Measurements from ENCODE around the gene BAIAP2. TPM values are rescaled to one million over a fixed set of nuclear protein-coding genes. Genes with fewer than 3 reads are reported as not detected.
"Not testable (repeated sequence)": the region's sequence is repeated elsewhere in the genome, so short reads cannot be mapped to it uniquely, and the experiment has no call there.

The BAIAP2 gene
- total and polyA plus RNA-seq, 5 experiments from 2014 or later = 2.2 to 11.7 (median 6.9) TPM

DNA sequence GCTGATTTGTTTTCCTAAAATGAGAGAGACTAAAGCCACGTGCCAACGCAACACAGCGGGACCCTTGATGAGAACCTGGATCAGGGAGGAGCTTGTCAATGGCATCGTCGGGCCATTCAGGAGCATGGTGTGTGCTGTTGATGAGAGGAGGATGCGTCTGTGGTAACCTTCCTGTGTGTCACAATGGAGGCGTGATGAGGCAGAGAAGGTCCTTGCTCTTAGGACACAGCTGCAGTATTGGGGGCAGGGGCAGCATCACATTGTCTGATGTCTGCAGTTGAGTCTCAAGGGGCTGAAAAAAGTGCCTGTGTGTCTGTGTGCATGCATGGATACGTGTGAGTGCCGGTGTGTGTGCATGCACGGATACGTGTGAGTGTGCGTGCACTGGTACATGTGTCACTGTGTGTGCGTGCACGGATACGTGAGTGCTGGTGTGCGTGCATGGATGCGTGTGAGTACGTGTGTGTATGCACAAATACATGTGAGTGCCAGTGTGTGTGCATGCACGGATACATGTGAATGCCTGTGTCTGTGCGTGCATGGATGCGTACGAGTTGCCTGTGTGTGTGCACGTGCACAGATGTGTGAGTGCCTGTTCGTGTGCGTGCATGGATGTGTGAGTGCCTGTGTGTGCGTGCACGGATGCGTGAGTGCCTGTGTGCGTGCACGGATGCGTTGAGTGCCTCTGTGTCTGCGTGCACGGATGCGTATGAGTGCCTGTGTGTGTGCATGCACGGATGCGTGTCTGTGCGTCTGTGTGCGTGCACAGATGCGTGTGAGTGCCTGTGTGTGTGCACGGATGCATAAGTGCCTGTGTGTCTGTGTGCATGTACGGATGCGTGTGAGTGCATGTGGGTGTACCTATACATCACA lies 39.3 kb downstream of the BAIAP2 start:
- Mint-ChIP-seq H3K36me3 (no peaks in the 10 kb centered on the region), H3K27me3 (no peaks in the 10 kb centered on the region), H3K4me3 (no peak overlapping the region), H3K9me3 (no peaks in the 10 kb centered on the region), H3K4me1 (peaks cover 0 to 7% (median 2%) of the 10 kb centered on the region in 4 donors), H3K27ac (peak overlapping the region in 1 of 10 donors; percentile 23)
- ATAC-seq (no peak), DNase-seq (no peak)
- POLR2A ChIA-PET = no interaction called here

DNA sequence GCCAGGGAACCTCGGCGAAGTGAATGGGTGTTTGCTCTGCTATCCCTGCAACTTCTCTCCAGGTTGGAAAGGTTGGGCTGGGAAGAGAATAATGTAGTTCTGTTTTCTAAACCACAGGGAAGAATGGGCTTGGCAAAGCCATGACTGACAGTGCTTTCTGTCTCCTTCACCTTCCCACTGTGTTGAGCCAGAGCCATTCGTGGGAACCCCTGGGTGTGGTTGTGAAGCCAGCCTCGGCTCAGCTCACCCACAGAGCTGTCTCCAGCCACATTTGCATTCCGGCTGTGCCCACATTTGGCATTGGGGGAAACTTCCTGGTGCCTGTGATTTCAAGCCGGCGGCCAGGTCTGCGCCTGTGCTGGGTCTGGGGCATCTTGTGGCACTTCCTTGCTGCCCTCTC lies 39.9 kb downstream of the BAIAP2 start:
- POLR2A ChIA-PET = no interaction called here
- Mint-ChIP-seq H3K4me1 (peaks cover 0 to 6% (median 2%) of the 10 kb centered on the region in 4 donors), H3K36me3 (peaks cover 0 to 2% (median 0%) of the 10 kb centered on the region in 3 donors), H3K27me3 (no peaks in the 10 kb centered on the region), H3K27ac (no peak overlapping the region), H3K9me3 (no peaks in the 10 kb centered on the region), H3K4me3 (no peak overlapping the region)
- DNase-seq (no peak), ATAC-seq (no peak)

DNA sequence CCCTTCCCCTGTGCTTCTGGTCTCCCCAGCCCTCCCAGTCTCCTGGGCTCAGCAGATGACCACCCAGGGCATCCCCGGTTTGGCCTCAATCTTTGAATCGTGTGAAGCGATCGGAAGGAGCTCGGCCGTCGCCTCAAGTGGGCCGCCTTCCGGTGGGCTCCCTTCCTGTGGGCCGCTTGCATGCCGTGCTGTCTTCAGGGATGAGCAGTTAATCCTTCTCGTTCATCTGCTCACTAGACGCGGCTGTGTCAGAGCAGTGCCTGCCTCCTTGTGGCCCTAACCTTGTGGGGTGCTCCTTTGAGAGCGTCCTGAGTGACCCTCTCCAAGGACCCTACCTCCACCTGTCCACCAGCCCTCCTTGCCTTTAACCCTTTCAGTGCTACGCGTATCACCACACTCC lies 40.4 kb downstream of the BAIAP2 start:
- no peak for ATAC-seq
- peaks cover 0 to 2% (median 0%) of the 10 kb centered on the region in 3 donors for H3K36me3 Mint-ChIP-seq
- H3K9me3 Mint-ChIP-seq = no peaks in the 10 kb centered on the region
- no peaks in the 10 kb centered on the region for H3K27me3 Mint-ChIP-seq
- no peak overlapping the region for H3K4me3 Mint-ChIP-seq
- DNase-seq = no peak
- POLR2A ChIA-PET = no interaction called here
- H3K4me1 Mint-ChIP-seq = peaks cover 0 to 3% (median under 1%) of the 10 kb centered on the region in 4 donors
- H3K27ac Mint-ChIP-seq = no peak overlapping the region

DNA sequence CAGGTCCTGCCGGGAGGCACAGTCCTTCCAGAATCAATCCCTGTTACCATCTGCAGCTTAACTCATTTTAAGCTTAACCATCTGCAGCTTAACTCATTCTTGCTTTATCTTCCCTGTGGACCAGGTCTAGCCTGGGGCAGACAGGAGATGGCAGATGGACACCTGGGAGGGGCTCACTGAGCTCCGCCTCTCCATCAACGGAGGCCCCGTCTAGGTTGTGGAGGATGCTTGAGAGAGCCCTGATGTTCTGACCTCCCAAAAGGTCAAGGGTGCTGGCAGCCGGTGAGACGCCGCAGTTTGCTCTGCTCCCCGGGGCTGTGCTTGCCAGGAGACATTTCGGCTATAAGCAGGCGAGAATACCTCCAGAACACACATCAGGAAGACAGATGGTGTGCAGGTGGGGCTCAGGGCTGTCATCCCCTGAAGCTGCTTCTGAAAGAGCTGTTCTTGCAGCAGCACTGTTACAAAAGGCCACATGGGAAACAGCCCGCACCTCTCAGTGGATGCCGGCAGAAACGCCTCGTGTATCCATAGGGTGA lies 41.3 kb downstream of the BAIAP2 start:
- Mint-ChIP-seq H3K4me1 (peaks cover 0 to 3% (median 0%) of the 10 kb centered on the region in 4 donors), H3K27me3 (no peaks in the 10 kb centered on the region), H3K4me3 (no peak overlapping the region), H3K9me3 (no peaks in the 10 kb centered on the region), H3K27ac (peak overlapping the region in 1 of 10 donors; percentile 75), H3K36me3 (peaks cover 0 to 2% (median 0%) of the 10 kb centered on the region in 3 donors)
- POLR2A ChIA-PET = no interaction called here
- ATAC-seq = no peak
- no peak for DNase-seq

DNA sequence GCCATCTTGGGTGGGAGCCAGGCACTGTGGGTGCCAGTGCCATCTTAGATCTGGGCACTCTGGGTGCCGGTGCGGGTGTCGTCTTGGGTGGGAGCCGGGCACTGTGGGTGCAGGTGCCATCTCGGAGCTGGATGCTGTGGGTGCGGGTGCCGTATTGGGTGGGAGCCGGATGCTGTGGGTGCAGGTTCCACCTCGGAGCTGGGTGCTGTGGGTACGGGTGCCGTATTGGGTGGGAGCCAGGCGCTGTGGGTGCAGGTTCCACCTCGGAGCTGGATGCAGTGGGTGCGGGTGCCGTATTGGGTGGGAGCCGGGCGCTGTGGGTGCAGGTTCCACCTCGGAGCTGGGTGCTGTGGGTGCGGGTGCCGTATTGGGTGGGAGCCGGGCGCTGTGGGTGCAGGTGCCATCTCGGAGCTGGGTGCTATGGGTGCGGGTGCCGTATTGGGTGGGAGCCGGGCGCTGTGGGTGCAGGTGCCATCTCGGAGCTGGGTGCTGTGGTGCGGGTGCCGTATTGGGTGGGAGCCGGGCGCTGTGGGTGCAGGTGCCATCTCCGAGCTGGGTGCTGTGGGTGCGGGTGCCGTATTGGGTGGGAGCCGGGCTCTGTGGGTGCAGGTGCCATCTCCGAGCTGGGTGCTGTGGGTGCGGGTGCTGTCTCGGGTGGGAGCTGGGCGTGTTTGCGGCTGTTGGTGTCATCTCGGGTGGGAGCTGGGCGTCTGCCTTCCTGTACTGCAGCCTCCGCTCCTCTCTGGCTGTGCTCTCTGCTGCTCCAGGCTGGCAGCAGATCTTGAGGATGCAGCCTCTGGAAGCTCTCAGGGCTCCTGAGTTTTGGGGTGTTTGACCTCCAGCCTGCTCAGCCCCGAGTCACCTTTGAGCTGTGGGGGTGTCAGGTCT lies 43.3 kb downstream of the BAIAP2 start:
- ATAC-seq, DNase-seq, H3K27ac Mint-ChIP-seq, H3K27me3 Mint-ChIP-seq, H3K36me3 Mint-ChIP-seq, POLR2A ChIA-PET, H3K4me3 Mint-ChIP-seq, H3K4me1 Mint-ChIP-seq, H3K9me3 Mint-ChIP-seq: not testable (repeated sequence)

DNA sequence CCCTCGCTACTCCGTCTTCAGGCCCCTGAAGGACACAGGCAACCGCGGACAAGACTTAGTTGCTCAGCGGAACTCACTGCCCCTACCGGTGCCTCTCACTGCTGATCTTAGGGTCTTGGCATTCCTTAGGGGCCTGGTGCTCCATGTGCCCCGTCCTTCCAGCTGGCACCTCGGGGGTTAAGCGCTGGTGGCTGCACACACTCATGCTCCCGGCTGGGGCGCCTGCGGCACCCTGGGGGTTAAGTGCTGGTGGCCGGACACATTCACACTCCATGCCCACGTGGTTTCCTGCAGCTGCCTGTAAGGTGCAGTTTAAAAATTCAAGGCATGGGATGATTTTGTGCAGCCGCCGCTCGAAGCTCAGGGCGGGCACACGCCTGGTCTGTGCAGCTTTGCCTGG lies 45.1 kb downstream of the BAIAP2 start:
- H3K4me3 Mint-ChIP-seq = no peak overlapping the region
- POLR2A ChIA-PET = no interaction called here
- no peaks in the 10 kb centered on the region for H3K9me3 Mint-ChIP-seq
- no peaks in the 10 kb centered on the region for H3K27me3 Mint-ChIP-seq
- peaks cover 0 to 2% (median 0%) of the 10 kb centered on the region in 3 donors for H3K36me3 Mint-ChIP-seq
- H3K4me1 Mint-ChIP-seq = peaks cover 0 to 3% (median 0%) of the 10 kb centered on the region in 4 donors
- DNase-seq = no peak
- no peak overlapping the region for H3K27ac Mint-ChIP-seq
- ATAC-seq = no peak

DNA sequence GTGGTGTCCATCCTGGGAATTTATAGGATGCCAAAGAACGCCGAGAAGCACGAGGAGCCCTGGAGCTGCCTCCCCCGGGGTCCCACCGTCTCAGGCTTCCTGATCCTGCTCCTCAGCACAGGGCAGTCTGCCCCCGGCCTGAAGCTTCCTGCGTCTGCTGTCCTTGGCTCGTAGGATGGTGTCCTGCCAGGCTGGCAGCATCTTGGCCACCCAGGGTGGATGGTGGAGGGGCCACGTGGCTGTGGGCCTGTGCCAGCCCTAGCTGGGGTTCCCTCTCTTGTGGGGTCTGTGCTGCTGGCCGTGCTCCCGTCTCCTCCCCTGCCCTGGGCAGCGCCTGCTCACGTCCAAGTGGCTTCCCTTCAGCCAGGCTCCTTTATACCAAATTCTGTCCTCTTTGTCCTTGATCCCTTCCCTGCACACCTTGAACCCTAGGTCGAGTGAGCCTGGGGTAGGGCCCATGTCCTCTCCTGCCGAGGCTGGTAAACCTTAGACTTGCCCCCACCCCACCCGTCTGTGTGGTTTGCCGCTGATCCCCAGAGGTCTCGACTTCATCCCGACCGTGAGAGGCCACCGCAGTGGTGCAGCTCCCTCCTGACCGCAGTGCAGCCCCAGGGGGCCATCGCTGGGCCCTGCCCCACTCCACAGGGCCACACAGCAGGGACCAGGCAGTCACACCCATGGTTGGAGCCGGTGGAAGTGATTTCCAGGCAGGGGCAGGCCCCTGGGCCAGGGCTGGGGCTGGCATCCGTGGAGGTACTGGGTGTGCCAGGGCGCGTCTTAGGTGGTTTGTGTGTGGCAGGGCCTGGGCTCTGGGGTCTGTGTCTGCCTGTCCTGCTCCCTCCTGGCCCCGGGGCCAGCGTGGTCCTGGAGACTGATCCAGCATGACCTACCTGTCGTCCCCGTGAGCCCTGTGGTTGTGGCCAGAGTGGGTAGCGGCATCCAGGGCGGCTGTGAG lies 46.5 kb downstream of the BAIAP2 start:
- H3K27ac Mint-ChIP-seq = no peak overlapping the region
- POLR2A ChIA-PET = no interaction called here
- peaks cover 0 to 2% (median 0%) of the 10 kb centered on the region in 3 donors for H3K36me3 Mint-ChIP-seq
- ATAC-seq (no peak), DNase-seq (no peak)
- no peaks in the 10 kb centered on the region for H3K4me1 Mint-ChIP-seq
- H3K4me3 Mint-ChIP-seq = no peak overlapping the region
- H3K27me3 Mint-ChIP-seq = no peaks in the 10 kb centered on the region
- no peaks in the 10 kb centered on the region for H3K9me3 Mint-ChIP-seq

DNA sequence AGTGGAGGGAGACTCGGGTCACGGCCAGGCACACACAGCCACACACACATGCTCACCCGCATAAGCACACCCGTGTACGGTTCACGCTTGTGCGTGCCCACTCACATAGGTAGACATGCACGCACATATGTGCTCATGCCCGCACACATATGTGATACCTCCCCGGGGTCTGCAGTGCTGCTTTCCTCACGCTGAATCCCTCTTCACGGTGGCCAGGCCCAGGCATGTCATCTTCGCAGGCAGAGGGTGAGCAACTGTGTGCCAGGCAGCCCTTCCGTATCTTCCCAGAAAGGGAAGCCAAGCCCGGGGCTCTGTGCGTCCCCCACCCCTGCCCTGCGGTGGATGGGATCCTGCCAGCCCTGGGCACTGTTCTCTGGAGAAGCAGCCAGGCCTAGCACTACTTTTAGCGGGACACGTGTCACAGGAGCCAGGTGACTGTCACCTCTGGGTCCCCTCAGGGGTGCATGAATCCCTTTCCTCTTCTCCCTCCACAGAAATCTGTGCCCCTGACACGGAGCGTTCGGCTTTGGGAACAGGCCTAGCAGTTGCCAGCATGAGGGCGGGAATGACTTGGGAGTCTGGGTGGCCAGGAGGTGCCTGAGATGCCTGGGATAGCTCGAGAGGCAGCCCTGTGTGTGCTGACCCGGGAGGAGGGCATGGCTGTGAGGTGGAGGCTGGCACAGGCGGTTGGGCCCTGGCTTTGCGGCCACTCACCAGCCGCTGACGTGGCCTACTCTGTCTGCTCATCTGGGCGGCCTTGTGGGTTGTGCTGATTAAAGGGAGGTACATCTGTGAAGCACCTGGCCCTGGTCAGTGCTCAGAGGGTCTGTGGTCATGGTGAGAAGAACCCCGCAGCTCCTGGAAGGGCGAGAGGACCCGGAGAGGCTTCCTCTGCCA lies 47.5 kb downstream of the BAIAP2 start:
- H3K27me3 Mint-ChIP-seq = no peaks in the 10 kb centered on the region

DNA sequence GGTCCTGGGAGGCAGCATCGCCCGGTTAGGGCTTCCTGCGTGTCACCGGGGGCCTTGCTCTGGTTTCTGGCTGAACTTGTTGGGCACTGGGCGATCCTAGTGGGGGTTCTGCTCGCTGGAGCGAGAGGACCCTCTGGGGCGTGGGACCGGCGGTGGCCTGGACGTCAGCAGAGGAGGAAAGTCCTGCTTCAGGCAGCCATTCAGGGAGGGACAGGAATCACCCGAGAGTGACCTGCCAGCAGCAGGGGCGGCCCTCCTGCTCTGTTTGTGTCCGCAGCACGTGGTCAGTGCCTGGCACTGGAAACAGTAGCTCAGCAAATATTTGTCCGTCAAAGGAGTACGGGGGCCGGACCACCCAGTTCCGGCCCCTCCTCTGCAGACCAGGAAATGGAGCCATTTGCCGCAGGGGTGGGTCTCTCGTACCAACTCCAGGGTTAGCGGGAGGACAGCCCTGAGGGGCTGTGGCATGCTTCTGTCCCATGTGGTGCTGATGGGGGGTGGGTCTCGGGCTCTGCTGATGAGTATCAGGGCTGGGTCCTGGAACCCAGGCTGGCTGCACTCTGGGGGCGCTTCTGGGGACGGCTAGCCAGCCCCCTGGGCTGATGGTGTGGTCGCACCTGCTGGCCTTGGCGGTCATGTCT lies 48.3 kb downstream of the BAIAP2 start:
- H3K4me1 Mint-ChIP-seq = peaks cover 0 to 7% (median 0%) of the 10 kb centered on the region in 4 donors
- DNase-seq = no peak
- H3K9me3 Mint-ChIP-seq = no peaks in the 10 kb centered on the region
- no peak overlapping the region for H3K4me3 Mint-ChIP-seq
- H3K36me3 Mint-ChIP-seq = peaks cover 0 to 10% (median 0%) of the 10 kb centered on the region in 3 donors
- H3K27me3 Mint-ChIP-seq = no peaks in the 10 kb centered on the region
- POLR2A ChIA-PET = no interaction called here
- ATAC-seq = no peak
- H3K27ac Mint-ChIP-seq = no peak overlapping the region

More for the DNA sequence above, 47.5 kb downstream of the BAIAP2 start:
- H3K27ac Mint-ChIP-seq = no peak overlapping the region
- peaks cover 0 to 7% (median 0%) of the 10 kb centered on the region in 3 donors for H3K36me3 Mint-ChIP-seq
- no peak overlapping the region for H3K4me3 Mint-ChIP-seq
- POLR2A ChIA-PET = no interaction called here
- no peak for ATAC-seq
- DNase-seq = no peak
- peaks cover 0 to 2% (median 0%) of the 10 kb centered on the region in 4 donors for H3K4me1 Mint-ChIP-seq
- H3K9me3 Mint-ChIP-seq = no peaks in the 10 kb centered on the region

DNA sequence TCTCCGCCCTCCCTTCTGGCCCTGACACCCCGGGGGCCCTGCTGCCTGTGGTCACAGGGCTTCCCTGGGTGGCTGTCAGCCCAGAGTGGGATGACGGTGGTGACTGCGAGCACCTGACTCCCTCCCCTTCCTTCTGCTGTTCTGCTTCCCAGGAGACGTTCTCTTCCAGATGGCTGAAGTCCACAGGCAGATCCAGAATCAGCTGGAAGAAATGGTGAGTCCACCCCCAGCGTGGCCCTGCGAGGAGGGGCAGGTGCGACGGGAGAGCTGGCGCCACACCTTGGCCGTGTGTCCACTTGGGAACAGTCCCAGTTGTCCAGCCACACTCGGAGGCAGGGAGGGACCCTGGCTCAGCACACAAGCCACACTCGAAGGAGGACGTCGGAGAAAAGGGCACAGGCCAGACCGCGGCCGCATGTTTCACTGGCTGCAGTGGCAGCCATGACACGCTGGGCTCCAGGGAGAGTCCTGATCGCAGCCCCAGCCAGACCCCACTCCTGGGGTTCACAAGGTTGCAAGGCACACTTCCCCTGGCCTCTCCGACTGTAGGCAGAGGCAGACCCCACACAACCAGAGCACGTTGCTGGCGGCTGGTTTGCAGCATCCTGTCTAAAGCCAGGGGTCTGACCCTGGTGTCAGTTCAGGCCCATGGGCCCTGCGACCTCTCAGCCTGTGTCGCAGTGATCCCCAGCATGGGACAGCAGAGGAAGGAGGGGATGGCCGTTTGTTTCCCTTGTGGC lies 49.9 kb downstream of the BAIAP2 start:
- ATAC-seq (no peak), DNase-seq (no peak)
- Mint-ChIP-seq H3K4me3 (peak overlapping the region in 1 of 10 donors; percentile 14), H3K9me3 (no peaks in the 10 kb centered on the region), H3K27ac (no peak overlapping the region), H3K4me1 (peaks cover 0 to 9% (median 0%) of the 10 kb centered on the region in 4 donors), H3K27me3 (no peaks in the 10 kb centered on the region), H3K36me3 (peaks cover 0 to 8% (median 0%) of the 10 kb centered on the region in 3 donors)
- POLR2A ChIA-PET = no interaction called here

Data from naive thymus-derived CD8-positive, alpha-beta T cell (primary cell).